Effector CD4-positive, alpha-beta T cell (primary cell): ENCODE results near the gene INHBC.
"Not testable (repeated sequence)": the region's sequence is repeated elsewhere in the genome, so short reads cannot be mapped to it uniquely, and the experiment has no call there.

Source experiments
- DNase-seq: peaks from one replicate; pipeline ENCODE4 v3.0.0-alpha.2; 2020

INHBC gene

GRCh38 chr12:57430112-57430930, 4.3 kb upstream of the INHBC start:
- no peak for DNase-seq

DNA sequence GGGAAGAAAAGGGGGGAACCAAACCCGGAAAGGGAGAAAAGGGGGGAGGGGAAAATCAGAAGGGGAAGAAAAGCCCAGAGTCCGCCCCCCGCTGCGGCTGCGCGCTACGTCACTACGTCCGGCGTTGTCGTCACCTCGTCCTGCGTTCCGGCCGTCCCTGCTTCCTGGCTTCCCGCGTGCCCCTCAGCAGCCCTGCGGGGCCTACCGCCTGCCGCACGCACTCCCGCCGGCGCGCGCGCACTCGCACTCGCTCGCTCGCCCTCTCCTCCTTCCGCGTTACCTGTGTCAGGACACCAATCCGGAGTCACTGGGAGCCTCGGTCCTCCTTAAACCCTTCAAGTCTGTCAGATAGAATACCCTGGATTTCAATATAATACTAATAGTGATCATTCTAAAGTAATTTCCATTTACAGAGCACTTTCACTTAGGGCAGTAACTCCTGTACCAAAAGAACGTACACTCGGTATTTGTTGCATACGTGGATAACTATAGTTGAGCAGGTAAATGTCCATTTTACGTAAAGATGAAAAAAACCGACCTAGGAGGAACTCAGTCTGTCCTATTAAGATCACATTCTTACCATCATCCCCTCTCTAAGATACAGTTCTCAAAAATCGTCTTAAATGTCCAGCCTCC, 3.5 kb upstream of the INHBC start, which contains the start of gene R3HDM2:
R3HDM2 (minus strand) TSS at position 113 of the 636 bp plus-strand sequence. CDS start 120,615 bp downstream, outside the sequence.
- peak; percentile 91 for DNase-seq

GRCh38 chr12:57431654-57432188, 2.9 kb upstream of the INHBC start:
- DNase-seq, result no peak

- no peak for DNase-seq
Observed at GRCh38 chr12:57433370-57433769, 1.2 kb upstream of the INHBC start.

DNA sequence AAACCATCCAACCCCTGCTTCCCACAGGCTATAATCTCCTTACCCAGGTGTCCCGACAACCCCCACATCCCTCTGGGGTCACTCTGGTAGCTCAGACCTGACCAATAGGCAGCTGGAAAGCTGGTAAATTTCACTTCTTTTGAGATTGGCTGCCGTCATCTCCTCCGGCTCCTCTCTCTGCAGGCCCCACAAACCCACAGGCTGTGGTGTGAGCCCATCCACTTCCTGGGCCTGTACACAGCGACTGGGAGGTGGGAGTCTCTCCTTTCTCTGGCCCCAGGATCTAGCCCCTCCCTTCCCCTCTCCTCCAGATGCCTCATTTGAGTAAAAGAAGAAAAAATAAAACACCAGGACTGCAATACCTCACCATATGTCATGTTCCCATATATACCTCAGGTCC, 709 bp downstream of the INHBC start:
- no peak for DNase-seq

DNA sequence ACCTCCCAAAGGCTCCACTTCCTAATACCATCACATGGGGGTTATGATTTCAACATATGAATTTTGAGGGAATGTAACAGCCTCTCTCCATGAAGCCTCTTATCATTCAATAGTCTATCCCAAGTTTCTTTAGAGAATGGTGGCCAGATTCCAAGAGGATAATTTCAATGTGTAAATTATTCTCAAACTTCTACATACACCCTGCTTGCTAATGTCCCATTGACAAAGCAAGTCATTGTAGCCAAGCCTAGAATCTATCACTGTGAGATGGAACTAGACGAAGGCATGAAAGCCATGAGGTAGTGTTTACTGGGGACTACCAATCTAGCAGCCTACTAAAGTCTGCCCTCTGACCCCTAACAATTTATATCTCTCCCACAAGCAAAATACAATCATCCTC, 3.8 kb downstream of the INHBC start:
- DNase-seq, result no peak

GRCh38 chr12:57439762-57440266, 5.2 kb downstream of the INHBC start:
- DNase-seq, result no peak

DNA sequence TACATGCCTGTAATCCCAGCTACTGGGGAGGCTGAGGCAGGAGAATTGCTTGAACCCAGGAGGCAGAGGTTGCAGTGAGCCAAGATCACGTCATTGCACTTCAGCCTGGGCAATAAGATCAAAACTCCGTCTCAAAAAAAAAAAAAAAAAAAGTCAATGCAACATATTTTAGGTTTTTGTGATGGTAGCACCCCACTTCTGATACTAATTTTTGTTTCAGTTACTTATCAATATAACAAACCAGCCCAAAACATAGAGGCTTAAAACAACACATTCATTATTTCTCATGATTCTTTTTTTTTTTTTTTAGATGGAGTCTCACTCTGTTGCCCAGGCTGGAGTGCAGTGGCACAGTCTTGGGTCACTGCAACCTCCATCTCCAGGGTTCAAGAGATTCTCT, 6.8 kb downstream of the INHBC start:
- not testable (repeated sequence) for DNase-seq

GRCh38 chr12:57441846-57442427, 7.4 kb downstream of the INHBC start:
- DNase-seq, result no peak

DNA sequence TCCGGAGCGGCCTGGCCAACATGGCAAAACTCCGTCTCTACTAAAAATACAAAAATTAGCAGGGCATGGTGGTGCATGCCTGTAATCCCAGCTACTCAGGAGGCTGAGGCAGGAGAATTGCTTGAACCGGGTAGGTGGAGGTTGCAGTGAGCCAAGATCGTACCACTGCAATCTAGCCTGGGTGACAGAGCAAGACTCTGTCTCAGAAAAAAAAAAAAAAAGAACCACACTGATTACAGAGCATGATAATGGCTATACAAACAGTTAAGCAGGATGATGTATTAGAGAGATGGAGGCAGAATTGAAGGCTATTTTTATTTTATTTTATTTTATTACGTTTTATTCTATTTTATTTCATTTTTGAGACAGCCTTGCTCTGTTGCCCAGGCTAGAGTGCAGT, 9.8 kb downstream of the INHBC start:
- DNase-seq, result not testable (repeated sequence)

GRCh38 chr12:57444744-57445143, 10.2 kb downstream of the INHBC start:
- no peak for DNase-seq

- no peak for DNase-seq
Observed at GRCh38 chr12:57446292-57446960, 11.8 kb downstream of the INHBC start.

DNA sequence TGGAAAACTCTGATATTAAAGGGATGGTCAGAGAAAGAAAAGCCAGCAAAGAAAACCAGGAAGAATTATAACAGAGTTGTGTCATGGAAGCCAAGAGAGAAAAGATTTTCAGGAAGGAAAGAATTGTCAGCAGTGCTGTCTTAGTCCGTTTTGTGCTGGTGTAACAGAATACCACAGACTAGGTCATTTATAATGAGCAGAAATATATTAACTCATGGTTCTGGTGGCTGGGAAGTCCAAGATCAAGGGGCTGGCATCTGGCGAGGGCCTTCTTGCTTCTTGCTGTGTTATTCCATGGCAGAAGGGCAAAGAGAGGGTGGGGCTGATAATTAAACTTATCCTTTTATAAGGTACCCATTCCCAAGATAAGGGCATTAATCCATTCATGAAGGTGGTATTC, 14.1 kb downstream of the INHBC start:
- DNase-seq, result no peak

GRCh38 chr12:57449375-57449774, 14.8 kb downstream of the INHBC start:
- no peak for DNase-seq

GRCh38 chr12:57450057-57450456, 15.5 kb downstream of the INHBC start:
- no peak for DNase-seq

- DNase-seq, result no peak
Observed at GRCh38 chr12:57451233-57451778, 16.7 kb downstream of the INHBC start.

- DNase-seq, result no peak
Observed at GRCh38 chr12:57452181-57452936, 17.8 kb downstream of the INHBC start.

DNA sequence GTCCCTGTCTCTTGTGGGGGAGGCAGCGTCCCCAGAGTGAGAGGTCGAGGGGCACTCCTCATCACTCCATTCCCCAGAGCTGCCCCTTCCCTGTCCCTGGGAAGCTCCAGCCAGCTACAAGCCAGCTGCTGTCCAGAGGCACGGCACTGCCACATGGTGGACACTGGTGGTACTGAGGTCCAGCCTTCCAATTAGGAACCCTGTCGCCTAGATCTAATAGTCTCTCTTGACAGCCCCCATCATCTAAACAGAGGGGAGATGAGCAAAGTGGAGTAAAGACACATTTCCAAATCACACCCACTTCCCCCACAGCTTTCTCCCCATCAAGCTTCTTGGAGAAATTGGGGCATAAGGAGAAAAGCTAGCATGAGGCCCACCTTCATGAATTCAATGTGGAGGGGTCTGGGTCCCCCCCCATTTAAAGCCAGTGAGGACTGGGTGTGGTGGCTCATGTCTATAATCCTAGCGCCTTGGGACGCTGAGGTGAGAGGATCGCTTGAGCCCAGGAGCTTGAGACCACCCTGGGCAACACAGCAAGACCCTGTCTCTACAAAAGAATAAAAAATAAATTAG, 18.4 kb downstream of the INHBC start:
- DNase-seq, result no peak

GRCh38 chr12:57454213-57454565, 19.6 kb downstream of the INHBC start:
- no peak for DNase-seq

- DNase-seq, result no peak
Observed at GRCh38 chr12:57454566-57455373, 20.2 kb downstream of the INHBC start, which contains the start of gene INHBE. INHBE (plus strand) TSS chr12:57455307; CDS start chr12:57455537, 230 bp downstream.
